HepG2 (cell line): Measurements from ENCODE around the gene RACGAP1. TPM values are rescaled to one million over a fixed set of nuclear protein-coding genes. Genes with fewer than 3 reads are reported as not detected.
A peak's percentile ranks its signal among the peaks of the same experiment; 100 is the strongest.

Experiments
- ATAC-seq: fragments of 200-7000 bp; cut with Tn5 transposase; 3 replicates; pipeline ENCODE4 v1.9.1; 2020; ENCODE audit warnings: mild to moderate bottlenecking, moderate library complexity
- BruUV-seq: library from RNA; stranded (reverse); fragments of 400-500 nt; replicated peaks from 2 replicates; lab custom pipeline; 2021; lab: Mats Ljungman, UMichigan
- CTCF ChIA-PET: fragments of 300-600 bp; formaldehyde crosslinking; extraction: SDS; loops from one replicate; lab custom pipeline; 2021; ENCODE audit warnings: low total read pairs, inconsistent platforms, low intra/inter-chr PET ratio; lab: Yijun Ruan, JAX
- POLR2A ChIA-PET: fragments of 350-600 bp; sonication (Branson Sonifier 250); formaldehyde crosslinking; loops from one replicate; lab custom pipeline; 2020; ENCODE audit warnings: antibody characterized with exemption, inconsistent platforms; lab: Yijun Ruan, JAX
- DNase-seq: peaks from one replicate; pipeline ENCODE4 v3.0.0-alpha.2; 2015; ENCODE audit warnings: low spot score
- FAIRE-seq: peaks from 3 replicates; lab custom pipeline; 2011; peaks lifted over from hg19 to GRCh38; lab: Jason Lieb, UNC
- H2AFZ ChIP-seq: one replicate; pipeline ENCODE4 v1.6.1; 2011; ENCODE audit warnings: low read length, inconsistent platforms
- H3K27ac ChIP-seq: fragments of 300-600 bp; 3 replicates; pipeline ENCODE4 v1.8.0; 2011; ENCODE audit warnings: mixed run types, mild to moderate bottlenecking, mixed read lengths, low read length, inconsistent platforms; ENCODE audit not compliant: insufficient read depth; ENCODE audit errors: extremely low read length
- H3K27me3 ChIP-seq, 2 experiments: fragments of 200-600 bp in 1 of 2; 2 replicates in 1 of 2; 3 replicates in 1 of 2; pipeline versions ENCODE4 v1.6.0 to v1.8.0; 2011; ENCODE audit warnings: low read length in 2 of 2, mild to moderate bottlenecking in 2 of 2, moderate library complexity in 2 of 2, inconsistent platforms in 1 of 2; ENCODE audit not compliant: insufficient read depth in 2 of 2, control insufficient read depth in 1 of 2
- H3K36me3 ChIP-seq, 2 experiments: fragments of 200-600 bp in 1 of 2; replicated peaks in 1 of 2; 2 replicates in 1 of 2; 3 replicates in 1 of 2; pipeline versions ENCODE4 v1.5.1 to v1.8.0; 2011; ENCODE audit warnings: low read length in 2 of 2, inconsistent platforms in 1 of 2; ENCODE audit not compliant: insufficient read depth in 2 of 2, control insufficient read depth in 1 of 2
- H3K4me1 ChIP-seq: 2 replicates; pipeline ENCODE4 v1.5.1; 2012; ENCODE audit warnings: low read length, inconsistent platforms; ENCODE audit not compliant: insufficient read depth
- H3K4me2 ChIP-seq: 2 replicates; pipeline ENCODE4 v1.6.0; 2011; ENCODE audit warnings: low read depth, low read length, inconsistent platforms
- H3K4me3 ChIP-seq, 3 experiments: fragments of 200-600 bp in 1 of 3; sonication (generic), shearing (Covaris generic) in 1 of 3; replicated peaks in 1 of 3; 2 replicates each; pipeline ENCODE4 v1.5.1; 2011 to 2016; ENCODE audit warnings: low read length in 3 of 3, inconsistent platforms in 2 of 3, low read depth in 2 of 3, mild to moderate bottlenecking in 2 of 3, control low read depth in 1 of 3, mixed read lengths in 1 of 3; ENCODE audit not compliant: insufficient read depth in 1 of 3
- H3K79me2 ChIP-seq: one replicate; pipeline ENCODE4 v1.6.1; 2011; ENCODE audit warnings: low read length, inconsistent platforms; ENCODE audit not compliant: insufficient read depth
- H3K9ac ChIP-seq: 2 replicates; pipeline ENCODE4 v1.6.0; 2011; ENCODE audit warnings: mild to moderate bottlenecking, low read depth, low read length, inconsistent platforms; ENCODE audit not compliant: insufficient read depth
- H3K9me3 ChIP-seq: 2 replicates; pipeline ENCODE4 v1.5.1; 2012; ENCODE audit warnings: mild to moderate bottlenecking, low read length
- H4K20me1 ChIP-seq: 2 replicates; pipeline ENCODE4 v1.6.0; 2011; ENCODE audit warnings: inconsistent platforms, mild to moderate bottlenecking, low read length, moderate library complexity; ENCODE audit not compliant: insufficient read depth
- CHCHD3 ChIP-seq: sonication (generic); formaldehyde crosslinking; IDR thresholded peaks from 2 replicates; pipeline ENCODE4 v1.8.0; 2022; ENCODE audit warnings: mild to moderate bottlenecking, missing genetic modification reagents, moderate library complexity
- MBD4 ChIP-seq: IDR thresholded peaks from 2 replicates; pipeline ENCODE4 v1.6.1; 2012; ENCODE audit warnings: low read length, inconsistent platforms, borderline replicate concordance
- MEIS2 ChIP-seq: sonication (generic); formaldehyde crosslinking; IDR thresholded peaks from 2 replicates; pipeline ENCODE4 v1.9.0; 2021; ENCODE audit warnings: mild to moderate bottlenecking, missing genetic modification reagents
- SKI ChIP-seq: fragments of 450-650 bp; IDR thresholded peaks from one replicate; pipeline ENCODE4 v1.6.1; 2018; ENCODE audit warnings: mild to moderate bottlenecking; ENCODE audit not compliant: partially characterized antibody
- SOX5 ChIP-seq: IDR thresholded peaks from 2 replicates; pipeline ENCODE4 v1.6.1; 2016; ENCODE audit warnings: borderline replicate concordance
- SP4 ChIP-seq: sonication (generic); formaldehyde crosslinking; IDR thresholded peaks from 2 replicates; pipeline ENCODE4 v1.8.1; 2023; ENCODE audit warnings: mild to moderate bottlenecking, missing genetic modification reagents
- ZFX ChIP-seq: sonication (generic); formaldehyde crosslinking; IDR thresholded peaks from 2 replicates; pipeline ENCODE4 v1.4.0; 2020; ENCODE audit warnings: mild to moderate bottlenecking, low read depth, missing genetic modification reagents, moderate library complexity
- ZNF263 ChIP-seq: sonication (generic); formaldehyde crosslinking; IDR thresholded peaks from 2 replicates; pipeline ENCODE4 v1.4.0; 2020; ENCODE audit warnings: missing genetic modification reagents
- ZNF274 ChIP-seq: sonication (generic); formaldehyde crosslinking; IDR thresholded peaks from 2 replicates; pipeline ENCODE4 v1.5.1; 2020; ENCODE audit warnings: mild to moderate bottlenecking, missing genetic modification reagents
- ZNF510 ChIP-seq: sonication (generic); formaldehyde crosslinking; IDR thresholded peaks from 2 replicates; pipeline ENCODE4 v1.4.0; 2020; ENCODE audit warnings: low read depth, mild to moderate bottlenecking, missing genetic modification reagents
- ZNF850 ChIP-seq: sonication (generic); formaldehyde crosslinking; conservative IDR thresholded peaks from 2 replicates; pipeline ENCODE4 v1.9.0; 2021; ENCODE audit warnings: mild to moderate bottlenecking, missing genetic modification reagents
- WGBS: methylation state at CpG from one replicate; pipeline ENCODE4 v1.1.6; 2017; ENCODE audit warnings: low lambda C conversion rate; 5-methylcytosine and 5-hydroxymethylcytosine counted together
- in situ Hi-C: cut with HindIII; loops from 2 replicates; pipeline ENCODE4 v1.10.0; 2017; ENCODE audit warnings: low pct_unique_long_range_greater_than_20kb; ENCODE audit not compliant: extremely low pct_ligation_motif_present
- intact Hi-C: fragments of 100-400 bp; cut with micrococcal nuclease; formaldehyde crosslinking; loops from one replicate; pipeline ENCODE4 v1.10.0; 2022; ENCODE audit not compliant: unreplicated experiment
- polyA plus RNA-seq, 8 experiments: library from polyadenylated mRNA; depleted of rRNA in 3 of 8; stranded (reverse) in 7 of 8; unstranded in 1 of 8; fragments of >200 nt; fragmentation: Illumina TruSeq in 4 of 8; extraction: Trizol in 4 of 8; gene quantifications; 2 replicates each; pipeline versions ENCODE4 v1.2.1 to v1.2.3, GENCODE V29; 2011 to 2016; ENCODE audit warnings: low read depth in 4 of 8, missing spikeins in 1 of 8, mixed read lengths in 1 of 8; ENCODE audit not compliant: insufficient read depth in 1 of 8
- total RNA-seq, 5 experiments: library from RNA; depleted of rRNA; stranded (reverse); fragments of >200 nt; fragmentation: Illumina TruSeq; extraction: Trizol; gene quantifications; 2 replicates each; pipeline ENCODE4 v1.2.3, GENCODE V29; 2016; ENCODE audit warnings: low read depth in 1 of 5
- TF ChIP-seq, protein P1 (sequence below): sonication (generic); formaldehyde crosslinking; IDR thresholded peaks from 2 replicates; pipeline ENCODE4 v1.9.0; 2021; ENCODE audit warnings: mild to moderate bottlenecking, missing genetic modification reagents
- TF ChIP-seq, protein P2 (sequence below): sonication (generic); formaldehyde crosslinking; IDR thresholded peaks from 2 replicates; pipeline ENCODE4 v1.9.0; 2022; ENCODE audit warnings: low read depth, missing genetic modification reagents
- TF ChIP-seq, protein P3 (sequence below): sonication (generic); formaldehyde crosslinking; IDR thresholded peaks from 2 replicates; pipeline ENCODE4 v1.4.0; 2020; ENCODE audit warnings: low read depth, mild to moderate bottlenecking, missing genetic modification reagents

RACGAP1 gene
- total and polyA plus RNA-seq, 2 of the 13 experiments (the other 11 are each of a cell fraction or from before 2014, with no cell fraction given): 16.7 to 57.9 TPM

GRCh38 chr12:49962861-49963765 is 62.2 kb downstream of the RACGAP1 start:
- ChIA-PET CTCF (no interaction called here), POLR2A (interaction anchor here (1.4 kb wide), 1 partner anchor 121 kb away, joined by 3 read pairs; no protein-coding TSS in a partner anchor)
- Histone ChIP-seq H2AFZ (no peak overlapping the region), H3K4me1 (peaks cover 58% of the 10 kb centered on the region), H3K36me3 (no peaks in the 10 kb centered on the region), H3K9ac (0 out of 2 replicates have a peak overlapping the region, but pooled peaks have one; percentile 8), H3K9me3 (no peaks in the 10 kb centered on the region), H4K20me1 (no peaks in the 10 kb centered on the region), H3K79me2 (no peaks in the 10 kb centered on the region), H3K27me3 (peaks cover 5 to 45% of the 10 kb centered on the region in 2 experiments), H3K4me2 (peak overlapping the region; percentile 65), H3K4me3 (peak overlapping the region in 1 of 3 experiments; percentile 55; a peak in 1 of 6 replicates), H3K27ac (no peak overlapping the region)
- in situ Hi-C loops (no loop called here), intact Hi-C loops (no loop called here)
- peak; percentile 25 for ATAC-seq
- WGBS: 62% methylated on average over 9 of the region's 21 CpGs
- DNase-seq: no peak
- BruUV-seq: no TSS peak
- no peak for FAIRE-seq
- TF ChIP-seq CHCHD3 (no peak), SKI (no peak), SOX5 (CRISPR knock-in tag) (no peak), ZFX (CRISPR knock-in tag) (peak; percentile 60; the same call in 1 of the 2 replicates), ZNF274 (CRISPR knock-in tag) (no peak), SP4 (CRISPR knock-in tag) (no peak), ZNF850 (CRISPR knock-in tag) (no peak), MBD4 (no peak), ZNF510 (CRISPR knock-in tag) (no peak), ZNF263 (CRISPR knock-in tag) (no peak), MEIS2 (CRISPR knock-in tag) (0 out of 2 replicates have a peak, but pooled peaks have one; percentile 52)
- TF ChIP-seq, protein P1, sequence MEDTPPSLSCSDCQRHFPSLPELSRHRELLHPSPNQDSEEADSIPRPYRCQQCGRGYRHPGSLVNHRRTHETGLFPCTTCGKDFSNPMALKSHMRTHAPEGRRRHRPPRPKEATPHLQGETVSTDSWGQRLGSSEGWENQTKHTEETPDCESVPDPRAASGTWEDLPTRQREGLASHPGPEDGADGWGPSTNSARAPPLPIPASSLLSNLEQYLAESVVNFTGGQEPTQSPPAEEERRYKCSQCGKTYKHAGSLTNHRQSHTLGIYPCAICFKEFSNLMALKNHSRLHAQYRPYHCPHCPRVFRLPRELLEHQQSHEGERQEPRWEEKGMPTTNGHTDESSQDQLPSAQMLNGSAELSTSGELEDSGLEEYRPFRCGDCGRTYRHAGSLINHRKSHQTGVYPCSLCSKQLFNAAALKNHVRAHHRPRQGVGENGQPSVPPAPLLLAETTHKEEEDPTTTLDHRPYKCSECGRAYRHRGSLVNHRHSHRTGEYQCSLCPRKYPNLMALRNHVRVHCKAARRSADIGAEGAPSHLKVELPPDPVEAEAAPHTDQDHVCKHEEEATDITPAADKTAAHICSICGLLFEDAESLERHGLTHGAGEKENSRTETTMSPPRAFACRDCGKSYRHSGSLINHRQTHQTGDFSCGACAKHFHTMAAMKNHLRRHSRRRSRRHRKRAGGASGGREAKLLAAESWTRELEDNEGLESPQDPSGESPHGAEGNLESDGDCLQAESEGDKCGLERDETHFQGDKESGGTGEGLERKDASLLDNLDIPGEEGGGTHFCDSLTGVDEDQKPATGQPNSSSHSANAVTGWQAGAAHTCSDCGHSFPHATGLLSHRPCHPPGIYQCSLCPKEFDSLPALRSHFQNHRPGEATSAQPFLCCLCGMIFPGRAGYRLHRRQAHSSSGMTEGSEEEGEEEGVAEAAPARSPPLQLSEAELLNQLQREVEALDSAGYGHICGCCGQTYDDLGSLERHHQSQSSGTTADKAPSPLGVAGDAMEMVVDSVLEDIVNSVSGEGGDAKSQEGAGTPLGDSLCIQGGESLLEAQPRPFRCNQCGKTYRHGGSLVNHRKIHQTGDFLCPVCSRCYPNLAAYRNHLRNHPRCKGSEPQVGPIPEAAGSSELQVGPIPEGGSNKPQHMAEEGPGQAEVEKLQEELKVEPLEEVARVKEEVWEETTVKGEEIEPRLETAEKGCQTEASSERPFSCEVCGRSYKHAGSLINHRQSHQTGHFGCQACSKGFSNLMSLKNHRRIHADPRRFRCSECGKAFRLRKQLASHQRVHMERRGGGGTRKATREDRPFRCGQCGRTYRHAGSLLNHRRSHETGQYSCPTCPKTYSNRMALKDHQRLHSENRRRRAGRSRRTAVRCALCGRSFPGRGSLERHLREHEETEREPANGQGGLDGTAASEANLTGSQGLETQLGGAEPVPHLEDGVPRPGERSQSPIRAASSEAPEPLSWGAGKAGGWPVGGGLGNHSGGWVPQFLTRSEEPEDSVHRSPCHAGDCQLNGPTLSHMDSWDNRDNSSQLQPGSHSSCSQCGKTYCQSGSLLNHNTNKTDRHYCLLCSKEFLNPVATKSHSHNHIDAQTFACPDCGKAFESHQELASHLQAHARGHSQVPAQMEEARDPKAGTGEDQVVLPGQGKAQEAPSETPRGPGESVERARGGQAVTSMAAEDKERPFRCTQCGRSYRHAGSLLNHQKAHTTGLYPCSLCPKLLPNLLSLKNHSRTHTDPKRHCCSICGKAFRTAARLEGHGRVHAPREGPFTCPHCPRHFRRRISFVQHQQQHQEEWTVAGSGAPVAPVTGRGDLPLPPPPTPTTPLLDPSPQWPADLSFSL (CRISPR knock-in tag): no peak
- TF ChIP-seq, protein P2, sequence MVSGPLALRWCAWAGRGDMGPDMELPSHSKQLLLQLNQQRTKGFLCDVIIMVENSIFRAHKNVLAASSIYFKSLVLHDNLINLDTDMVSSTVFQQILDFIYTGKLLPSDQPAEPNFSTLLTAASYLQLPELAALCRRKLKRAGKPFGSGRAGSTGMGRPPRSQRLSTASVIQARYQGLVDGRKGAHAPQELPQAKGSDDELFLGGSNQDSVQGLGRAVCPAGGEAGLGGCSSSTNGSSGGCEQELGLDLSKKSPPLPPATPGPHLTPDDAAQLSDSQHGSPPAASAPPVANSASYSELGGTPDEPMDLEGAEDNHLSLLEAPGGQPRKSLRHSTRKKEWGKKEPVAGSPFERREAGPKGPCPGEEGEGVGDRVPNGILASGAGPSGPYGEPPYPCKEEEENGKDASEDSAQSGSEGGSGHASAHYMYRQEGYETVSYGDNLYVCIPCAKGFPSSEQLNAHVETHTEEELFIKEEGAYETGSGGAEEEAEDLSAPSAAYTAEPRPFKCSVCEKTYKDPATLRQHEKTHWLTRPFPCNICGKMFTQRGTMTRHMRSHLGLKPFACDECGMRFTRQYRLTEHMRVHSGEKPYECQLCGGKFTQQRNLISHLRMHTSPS (CRISPR knock-in tag): peak; percentile 73
- TF ChIP-seq, protein P3, sequence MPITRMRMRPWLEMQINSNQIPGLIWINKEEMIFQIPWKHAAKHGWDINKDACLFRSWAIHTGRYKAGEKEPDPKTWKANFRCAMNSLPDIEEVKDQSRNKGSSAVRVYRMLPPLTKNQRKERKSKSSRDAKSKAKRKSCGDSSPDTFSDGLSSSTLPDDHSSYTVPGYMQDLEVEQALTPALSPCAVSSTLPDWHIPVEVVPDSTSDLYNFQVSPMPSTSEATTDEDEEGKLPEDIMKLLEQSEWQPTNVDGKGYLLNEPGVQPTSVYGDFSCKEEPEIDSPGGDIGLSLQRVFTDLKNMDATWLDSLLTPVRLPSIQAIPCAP (CRISPR knock-in tag): no peak
